Stimulated activated CD8-positive, alpha-beta memory T cell treated with anti-CD3 and anti-CD28 coated beads, Interleukin-2, amount 100 ng/mL, for 48 hours (primary cell): ENCODE measurements around the gene OR10G7.

Source experiments
- DNase-seq, 2 donors: peaks; one replicate each; pipeline ENCODE4 v3.0.0-alpha.2; 2020; ENCODE audit warnings: low read depth in 2 of 2

Gene OR10G7

GRCh38 chr11:124041254-124041653 is at the start of gene OR10G7:
Gene OR10G7 (minus strand): TSS chr11:124041325. CDS start chr11:124039001, 2,324 bp downstream.
- DNase-seq: no peak

DNA sequence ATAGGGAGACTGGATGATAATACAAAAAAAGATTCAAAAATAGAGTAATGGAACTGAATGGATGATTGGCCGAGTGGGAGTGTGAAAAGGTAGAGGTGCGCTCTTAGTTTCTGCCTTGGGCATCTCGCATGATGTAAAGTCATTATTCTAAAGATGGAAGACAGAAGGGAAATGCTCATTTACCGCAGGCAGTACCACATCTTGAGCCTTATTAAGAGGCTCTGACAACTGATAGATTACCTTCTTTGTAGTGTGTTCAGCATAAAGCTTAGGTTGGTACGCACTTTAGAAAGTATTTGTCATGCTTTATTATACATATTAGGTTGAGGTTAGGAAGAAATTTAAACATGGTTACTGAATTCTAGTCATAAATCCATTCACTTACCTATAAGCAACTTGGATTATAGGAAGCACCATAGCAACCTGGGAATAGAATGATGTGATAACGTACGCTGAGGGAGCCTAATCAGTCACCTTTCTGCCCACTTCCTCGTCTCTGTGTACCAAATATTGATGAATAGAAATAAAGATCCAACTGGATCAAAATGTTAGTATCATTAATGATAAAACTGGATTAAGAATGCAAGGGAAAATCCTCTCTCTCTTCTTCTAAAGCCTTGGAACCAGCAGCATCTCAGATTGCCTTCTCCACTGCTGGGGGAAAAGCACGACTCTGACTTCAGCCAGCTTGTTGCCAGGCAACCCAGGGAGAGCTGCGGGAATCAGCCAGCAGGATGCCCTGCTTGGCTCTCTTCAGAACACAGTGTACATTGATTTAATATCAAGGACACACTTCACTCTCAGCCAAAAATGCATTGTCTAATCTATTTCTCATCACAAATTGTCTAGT is 45.1 kb upstream of the OR10G7 start:
- DNase-seq: no peak

GRCh38 chr11:124085583-124085982 is 44.5 kb upstream of the OR10G7 start:
- no peak for DNase-seq

DNA sequence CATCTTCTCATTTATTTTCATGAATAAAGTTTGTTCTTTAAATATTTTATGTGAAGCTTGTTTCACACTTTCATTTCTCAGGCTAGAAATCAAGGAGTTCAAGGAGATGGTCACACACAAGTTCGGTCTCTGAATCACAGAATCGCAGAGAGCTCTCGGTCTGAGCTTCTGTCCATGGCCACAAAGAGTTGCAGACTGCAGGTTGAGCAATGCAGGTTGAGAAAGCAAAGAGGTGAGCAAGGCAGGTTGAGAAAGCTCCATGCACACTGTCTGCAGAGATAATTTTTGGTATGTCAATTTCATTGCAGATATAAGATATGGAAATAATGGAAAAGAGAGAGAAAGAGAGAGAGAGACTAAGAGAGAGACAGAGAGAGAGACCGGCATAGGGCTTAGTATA is 41.2 kb upstream of the OR10G7 start:
- DNase-seq: no peak

- no peak for DNase-seq
These were observed 40.4 kb upstream of the OR10G7 start for GRCh38 chr11:124081483-124081882.

- no peak for DNase-seq
These were observed 39.3 kb upstream of the OR10G7 start for GRCh38 chr11:124080327-124081001.

DNA sequence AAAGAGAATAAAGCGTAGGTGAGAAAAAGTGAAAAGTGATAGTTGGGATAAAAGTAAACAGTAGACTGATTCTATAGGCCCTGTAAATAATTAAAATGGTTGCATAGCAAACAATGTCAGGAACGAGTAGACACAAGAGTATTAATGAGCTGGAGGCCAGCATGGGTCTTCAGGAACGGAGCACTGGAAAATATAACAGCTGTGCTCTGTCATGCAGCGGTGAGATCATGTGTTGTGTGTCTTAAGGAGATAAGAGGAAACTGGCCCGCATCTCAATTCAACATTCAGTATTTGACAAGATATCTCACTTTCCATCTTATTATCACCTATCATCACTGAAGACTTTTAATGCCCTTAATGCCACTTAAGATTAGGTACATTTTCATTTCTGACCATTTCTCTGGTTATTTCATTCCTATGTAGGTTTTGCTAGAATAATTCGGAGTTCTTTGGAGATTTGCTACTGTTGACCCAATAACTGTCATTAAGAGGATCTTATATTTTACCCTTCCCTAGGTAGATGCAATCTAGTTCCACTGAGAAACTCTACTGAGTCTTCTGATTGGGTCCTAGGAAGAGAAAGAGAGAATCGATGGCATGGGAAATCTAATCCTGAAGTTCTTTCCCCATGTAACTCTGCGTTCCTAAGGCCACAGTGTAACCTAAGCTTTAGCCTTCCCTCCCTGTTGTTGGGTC is 38.7 kb upstream of the OR10G7 start:
- DNase-seq: no peak

- DNase-seq: no peak
These were observed 37.5 kb upstream of the OR10G7 start for GRCh38 chr11:124078591-124078990.

GRCh38 chr11:124077266-124077665 is 36.1 kb upstream of the OR10G7 start:
- no peak for DNase-seq

DNA sequence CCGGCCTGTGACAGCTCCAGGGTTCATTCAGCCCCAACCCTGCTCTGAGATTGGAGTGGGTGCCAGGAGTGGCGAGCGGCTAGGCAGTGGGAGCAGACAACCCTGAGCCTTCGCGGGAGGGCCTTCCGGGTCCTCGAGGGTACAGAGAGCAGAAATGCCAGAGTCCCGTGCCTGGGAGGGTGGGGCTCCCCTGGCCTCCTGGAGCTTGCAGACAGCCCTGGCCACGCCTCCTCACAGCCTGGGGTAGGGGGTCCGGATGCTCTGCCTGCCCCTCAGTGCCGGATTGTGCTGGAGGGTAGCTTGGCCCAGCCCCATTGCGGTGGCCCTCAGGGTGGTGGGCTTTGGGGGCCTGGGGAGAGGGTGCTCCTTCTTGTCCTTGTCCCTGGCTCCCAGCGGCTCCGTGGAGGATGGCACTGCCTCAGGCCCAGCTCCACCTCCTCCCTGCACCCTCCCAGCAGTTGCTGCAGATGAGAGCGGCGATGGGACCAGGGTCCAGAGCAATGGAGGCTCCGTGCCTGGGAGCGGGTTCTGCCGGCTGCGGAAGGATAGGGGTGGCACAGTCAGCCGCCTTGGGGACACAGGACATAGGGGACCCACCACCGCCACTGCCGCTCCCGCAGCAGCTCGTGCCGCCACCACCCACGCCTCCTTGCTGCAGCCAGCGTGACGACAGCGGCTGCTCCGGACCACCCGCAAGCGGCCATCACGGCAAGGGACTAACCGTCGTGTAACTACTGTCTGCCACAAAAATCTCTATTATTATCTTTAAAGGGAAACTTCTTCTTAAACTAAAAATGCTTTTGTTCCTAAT is 34.9 kb upstream of the OR10G7 start:
- DNase-seq: peak in 1 of 2 donors; percentile 10

GRCh38 chr11:124075492-124075840 is 34.3 kb upstream of the OR10G7 start:
- no peak for DNase-seq

DNA sequence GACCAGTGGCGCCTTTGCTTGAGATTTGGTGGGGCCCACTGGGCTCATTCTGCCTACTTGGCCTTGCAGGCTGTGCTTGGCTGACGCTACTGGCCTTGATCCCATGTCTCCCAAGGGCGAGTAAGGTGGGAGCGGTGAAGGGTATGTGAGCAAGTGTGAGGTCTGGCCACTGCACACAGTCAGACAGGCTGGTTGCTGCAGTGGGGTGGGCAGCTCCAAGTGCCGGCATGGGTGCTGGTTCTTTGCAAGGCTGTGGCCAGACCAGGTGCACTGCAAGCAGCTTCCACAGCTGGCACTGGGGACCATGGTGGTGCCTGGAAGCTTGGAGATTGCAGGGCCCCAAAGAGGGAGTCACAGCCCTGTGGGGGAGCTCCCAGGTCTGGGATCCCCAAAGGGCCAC is 33.4 kb upstream of the OR10G7 start:
- DNase-seq: no peak

DNA sequence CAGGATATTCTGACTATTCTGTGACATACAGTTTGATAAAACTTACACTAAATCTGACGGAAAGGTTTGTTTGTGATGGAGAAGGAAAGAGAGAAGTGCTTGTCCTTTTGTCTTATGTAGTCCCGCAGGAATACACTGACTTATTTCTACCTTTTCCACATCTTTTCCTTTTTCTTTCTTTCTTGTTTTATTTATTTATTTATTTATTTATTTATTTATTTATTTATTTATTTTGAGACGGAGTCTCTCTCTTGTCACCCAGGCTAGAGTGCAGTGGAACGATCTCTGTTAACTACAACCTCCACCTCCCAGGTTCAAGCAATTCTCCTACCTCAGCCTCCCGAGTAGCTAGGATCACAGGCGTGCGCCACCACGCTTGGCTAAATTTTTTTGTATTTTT is 31.0 kb upstream of the OR10G7 start:
- DNase-seq: no peak

- no peak for DNase-seq
These were observed 30.5 kb upstream of the OR10G7 start for GRCh38 chr11:124071623-124071948.

GRCh38 chr11:124070915-124071622 is 29.9 kb upstream of the OR10G7 start:
- peak; percentile 34 to 49 for DNase-seq

DNA sequence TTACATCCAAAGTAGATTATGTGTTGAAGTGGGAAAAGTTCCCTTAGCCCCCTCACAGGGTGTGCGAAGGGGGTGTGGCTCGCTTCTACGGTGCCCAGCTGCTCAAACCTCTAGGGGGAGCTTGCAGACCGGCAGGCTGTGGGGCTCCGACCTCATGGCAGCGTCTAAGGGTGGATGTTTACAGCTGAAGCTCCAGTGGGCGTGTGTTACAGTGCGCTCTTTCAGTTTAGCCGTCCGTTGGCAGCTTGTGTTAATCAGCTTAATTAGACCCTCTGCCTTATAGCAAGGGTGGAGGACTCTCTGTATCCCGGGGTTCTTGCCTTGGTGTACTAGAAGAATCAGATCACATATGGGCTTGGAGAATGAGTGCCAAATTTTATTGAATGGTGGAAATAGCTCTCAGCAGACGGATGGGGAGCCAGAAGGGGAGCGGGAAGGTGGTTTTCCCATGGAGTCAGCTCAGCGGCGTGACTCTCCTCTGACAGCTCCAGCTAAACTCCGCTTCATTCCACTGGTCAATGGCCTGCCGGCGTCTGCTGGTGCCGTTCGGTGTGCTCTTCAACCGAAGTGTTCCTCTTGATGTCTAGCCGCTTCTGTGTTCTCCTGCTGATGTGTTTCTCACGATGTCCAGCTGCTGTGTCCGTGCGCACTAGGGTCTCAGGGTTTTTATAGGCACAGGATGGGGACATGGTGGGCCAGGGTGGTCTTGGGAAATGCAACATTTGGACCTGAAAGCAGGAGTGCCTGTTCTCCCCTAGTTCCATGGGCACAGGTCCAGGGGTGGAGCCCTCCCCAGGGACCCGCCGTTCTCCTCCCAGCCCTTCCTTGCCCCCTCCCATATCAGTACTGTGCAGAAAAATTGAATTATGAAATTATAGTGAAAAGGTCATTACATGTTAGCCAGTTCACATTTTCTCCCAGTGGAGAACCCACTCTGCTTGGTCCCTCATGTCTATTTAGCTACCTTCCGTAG is 28.6 kb upstream of the OR10G7 start:
- peak in 1 of 2 donors; percentile 29 for DNase-seq

DNA sequence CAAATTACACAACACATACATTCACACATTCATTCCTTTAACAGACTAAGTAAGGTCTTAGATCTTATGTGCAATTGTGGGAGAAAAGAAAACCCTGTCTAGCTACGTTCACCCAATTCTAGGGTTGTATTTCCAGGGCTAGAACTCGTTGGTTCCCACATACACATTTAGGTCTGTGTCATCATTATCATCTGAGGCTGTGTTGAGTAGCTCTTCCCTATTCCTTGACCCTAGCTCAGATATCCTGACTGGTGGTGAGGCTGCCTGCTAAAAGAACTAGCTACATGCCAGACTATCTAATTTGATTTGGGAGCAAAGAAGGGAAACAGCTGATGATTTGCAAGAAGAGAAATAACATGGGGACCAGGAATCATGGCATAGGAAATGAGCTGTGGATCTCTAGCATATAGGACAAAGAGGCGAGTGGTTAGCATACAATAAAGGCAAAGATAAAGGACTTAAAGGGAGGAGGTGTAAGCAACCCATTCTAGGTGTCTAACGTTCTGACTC is 27.5 kb upstream of the OR10G7 start:
- DNase-seq: no peak

DNA sequence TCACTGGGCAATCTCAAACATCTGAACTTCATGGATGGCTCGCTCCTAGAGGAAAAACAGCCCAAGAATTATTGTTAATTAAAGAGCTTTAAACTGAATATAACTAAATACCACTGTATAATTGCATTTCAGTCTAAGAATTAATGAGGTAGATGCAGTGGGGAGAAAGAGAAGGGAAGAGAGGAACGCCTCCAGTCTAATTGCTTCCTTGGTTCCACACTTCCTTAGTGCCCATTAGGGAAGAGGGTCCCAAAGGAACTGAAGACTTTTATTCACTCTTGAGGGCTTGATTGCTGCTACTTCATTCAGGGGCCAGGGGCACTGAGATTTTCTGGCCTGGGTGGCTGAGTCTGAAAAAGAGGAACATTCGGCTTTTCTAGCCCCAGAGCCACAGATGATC is 11.8 kb upstream of the OR10G7 start:
- no peak for DNase-seq

DNA sequence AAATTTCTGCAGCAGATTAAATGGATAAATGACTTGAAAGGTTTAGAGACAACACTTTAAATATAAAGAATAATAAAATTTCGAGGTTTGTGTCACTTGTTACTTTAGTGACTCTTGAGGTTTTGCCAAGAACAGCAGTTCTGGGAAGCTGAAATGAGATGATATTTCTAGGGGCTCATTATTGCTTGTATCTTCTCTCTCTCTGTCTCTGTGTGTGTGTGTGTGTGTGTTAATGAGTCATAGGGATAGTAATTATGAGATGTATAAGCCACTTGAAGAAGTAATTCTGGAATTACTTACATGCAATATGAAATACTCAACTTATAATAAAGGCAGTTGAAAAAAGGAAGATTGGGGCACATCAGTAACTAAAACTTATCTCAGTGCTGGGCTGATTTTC is 9.6 kb upstream of the OR10G7 start:
- DNase-seq: no peak

DNA sequence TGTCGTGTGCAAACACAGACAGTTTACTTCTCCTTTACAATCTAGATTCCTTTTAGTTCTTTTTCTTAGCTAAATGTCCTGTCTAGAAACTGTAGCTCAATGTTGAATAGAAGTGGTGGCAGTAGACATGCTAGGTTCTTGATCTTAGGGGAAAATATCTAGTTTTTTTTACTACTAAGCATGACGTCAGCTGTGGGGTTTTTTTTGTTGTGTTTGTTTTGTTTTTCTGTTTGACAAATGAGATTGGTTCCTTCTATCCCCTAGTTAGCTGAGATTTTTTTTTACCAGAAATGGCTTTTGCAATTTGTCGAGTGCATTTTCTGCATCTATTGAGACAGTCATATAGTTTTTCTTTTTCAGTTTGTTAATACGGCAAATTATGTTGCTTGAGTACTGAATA is 2.3 kb upstream of the OR10G7 start:
- no peak for DNase-seq
